SK-N-MC (cell line): ENCODE measurements around the gene EIF4B.

Source experiments
- EZH2 ChIP-seq: fragments of 200-600 bp; sonication (generic); IDR thresholded peaks from one replicate; pipeline ENCODE4 v1.6.1; 2017; ENCODE audit warnings: antibody characterized with exemption
- POLR2AphosphoS5 ChIP-seq: IDR thresholded peaks from 2 replicates; pipeline ENCODE4 v1.6.1; 2012; ENCODE audit warnings: mild to moderate bottlenecking, low read depth, low read length, borderline replicate concordance

- no peak for TF ChIP-seq POLR2AphosphoS5
- no peak for TF ChIP-seq EZH2
Measured at GRCh38 chr12:53064613-53065436, 58.6 kb downstream of the EIF4B start.
